Mucosa of gallbladder (tissue), 1 donor: ENCODE results near the gene ACKR3. TPM values are rescaled to one million over a fixed set of nuclear protein-coding genes. Genes with fewer than 3 reads are reported as not detected.
A peak's percentile ranks its signal among the peaks of the same experiment; 100 is the strongest.

Experiments
- DNase-seq: peaks from one replicate; pipeline ENCODE4 v3.0.0-alpha.2; 2020; ENCODE audit warnings: low spot score
- total RNA-seq: library from RNA; stranded (reverse); gene quantifications from one replicate; pipeline ENCODE4 v1.2.1, GENCODE V29; 2021
- donor health status: DM: no; HTN: no; CAD: no.

ACKR3 gene
- 12.0 TPM for total RNA-seq

DNA sequence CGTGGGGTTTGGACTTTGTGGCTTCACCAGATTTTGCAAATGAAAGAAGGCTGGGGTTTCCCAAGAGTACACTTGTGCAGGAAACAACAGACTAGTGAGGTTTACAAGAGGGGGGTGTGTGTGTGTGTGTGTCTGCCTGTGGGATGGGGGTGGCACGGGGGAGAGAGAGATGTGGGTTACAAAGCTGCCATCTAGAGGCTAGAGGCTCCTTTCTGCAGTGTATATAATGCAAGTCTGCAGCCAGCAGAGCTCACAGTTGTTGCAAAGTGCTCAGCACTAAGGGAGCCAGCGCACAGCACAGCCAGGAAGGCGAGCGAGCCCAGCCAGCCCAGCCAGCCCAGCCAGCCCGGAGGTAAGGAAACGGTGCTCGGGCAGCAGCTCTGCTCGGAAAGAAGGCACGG, at the start of gene ACKR3:
ACKR3 (plus strand) TSS at position 253 of the 401 bp plus-strand sequence. CDS start 10,641 bp downstream, outside the sequence.
- DNase-seq: peak; percentile 84

DNA sequence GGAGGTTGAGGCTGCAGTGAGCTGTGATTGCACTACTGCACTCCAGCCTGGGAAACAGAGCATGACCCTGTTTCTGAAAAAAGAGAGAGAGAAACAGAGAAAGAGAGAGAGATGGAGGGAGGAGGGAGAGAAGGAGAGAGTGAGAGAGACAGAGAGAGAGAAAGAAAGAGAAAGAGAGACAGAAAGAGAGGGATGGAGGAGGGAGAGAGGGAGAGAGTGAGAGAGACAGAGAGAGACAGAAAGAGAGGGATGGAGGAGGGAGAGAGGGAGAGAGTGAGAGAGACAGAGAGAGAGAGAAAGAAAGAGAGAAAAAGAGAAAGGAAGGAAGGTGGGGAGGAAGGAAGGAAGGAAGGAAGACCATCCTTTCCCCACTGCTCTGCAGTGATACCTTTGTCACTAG, 48.1 kb upstream of the ACKR3 start:
- no peak for DNase-seq

DNA sequence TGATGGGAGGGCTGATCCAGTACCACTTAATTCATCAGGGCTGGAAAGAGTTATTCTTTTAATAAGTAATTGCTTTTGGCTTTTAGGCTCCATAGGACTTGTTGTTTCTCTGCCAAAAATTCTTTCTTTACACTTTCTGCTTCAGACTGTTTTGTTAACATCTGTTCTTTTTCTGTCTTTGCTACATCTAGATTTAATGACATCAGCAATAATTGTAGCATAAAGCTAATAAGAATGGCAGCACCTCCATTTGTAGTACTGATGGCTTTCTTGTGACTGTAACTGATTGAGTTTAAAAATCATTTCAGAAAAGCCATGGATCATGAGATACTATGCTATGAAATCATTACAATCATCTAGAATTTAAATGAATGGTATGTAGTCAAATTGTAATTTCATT, 46.4 kb upstream of the ACKR3 start:
- DNase-seq: no peak

DNA sequence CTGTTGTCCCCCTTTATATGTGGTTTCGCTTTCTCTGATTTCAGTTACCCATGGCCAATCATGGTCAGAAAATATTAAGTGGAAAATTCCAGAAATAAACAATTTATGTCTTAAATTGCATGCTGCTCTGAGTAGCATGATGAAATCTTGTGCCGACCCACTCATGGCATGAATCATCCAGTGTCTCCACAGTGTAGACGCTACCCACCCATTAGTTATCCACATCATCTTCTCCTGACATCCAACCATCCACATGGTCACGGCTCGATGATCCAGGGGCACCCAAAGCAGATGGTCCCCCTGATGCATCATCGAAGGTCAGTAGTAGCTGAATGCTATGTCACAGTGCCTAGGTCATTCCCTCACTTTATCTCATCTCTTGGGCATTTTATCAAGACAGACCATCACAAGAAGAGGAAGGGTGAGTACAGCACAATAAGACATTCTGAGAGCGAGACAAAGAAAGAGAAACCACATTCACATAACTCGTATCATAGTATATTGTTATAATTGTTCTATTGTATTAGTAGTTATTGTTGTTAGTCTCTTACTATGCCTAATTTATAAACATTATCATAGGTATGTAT, 44.1 kb upstream of the ACKR3 start:
- DNase-seq: no peak

DNA sequence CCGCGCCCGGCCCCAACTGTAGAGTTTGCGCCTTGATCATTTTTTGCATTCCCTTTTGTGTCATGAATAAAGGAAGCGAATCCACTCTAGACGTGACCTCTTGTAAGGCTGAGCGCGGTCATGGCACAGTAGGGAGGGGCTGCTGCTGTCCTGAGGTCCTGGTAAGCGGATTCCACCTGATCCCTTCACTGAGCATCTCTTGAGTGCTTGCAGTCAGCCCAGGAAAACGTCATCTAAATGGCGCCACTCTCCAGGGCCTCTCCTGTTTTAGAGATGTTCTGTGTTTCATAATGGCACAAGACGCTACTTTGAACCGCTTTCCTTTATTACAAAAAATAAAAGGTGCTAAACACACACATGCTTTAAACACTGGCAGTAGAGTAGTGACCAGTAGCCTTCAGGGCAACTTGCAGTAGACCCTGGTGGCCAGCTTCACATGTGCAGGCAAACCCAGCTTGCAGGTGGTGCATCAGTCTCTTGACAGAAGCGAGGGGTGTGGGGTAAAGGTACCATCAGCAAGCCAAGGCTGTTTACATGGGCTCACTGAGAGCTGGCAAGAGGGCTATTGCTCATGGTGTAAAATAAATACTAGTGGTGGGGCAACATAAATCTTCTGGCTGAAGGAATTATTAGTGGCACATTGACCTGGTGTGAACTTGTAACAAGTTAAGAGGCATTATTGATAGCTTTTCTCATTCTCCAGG, 43.0 kb upstream of the ACKR3 start:
- no peak for DNase-seq

DNA sequence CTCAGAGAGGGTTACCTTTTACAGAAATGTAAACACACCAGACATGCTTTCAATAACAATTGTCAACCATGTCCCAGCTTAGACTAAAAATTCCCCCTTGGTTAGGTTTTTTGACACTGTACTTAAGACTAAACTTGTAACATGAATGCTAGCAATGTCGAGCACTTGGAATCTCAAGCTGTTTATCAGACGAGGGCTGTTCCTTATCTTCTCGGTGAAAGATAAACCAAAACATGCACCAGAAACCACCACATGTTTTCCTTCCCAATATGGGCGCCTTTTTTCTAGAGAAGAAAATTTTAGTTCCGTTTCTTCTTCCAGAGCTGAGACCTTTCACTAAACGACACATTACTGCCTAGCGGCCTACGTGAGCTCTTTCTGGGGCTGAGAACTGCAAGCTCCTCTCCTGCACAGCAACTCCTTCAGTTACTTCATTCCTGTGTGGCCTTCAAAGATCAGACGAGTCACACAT, 42.4 kb upstream of the ACKR3 start:
- no peak for DNase-seq

DNA sequence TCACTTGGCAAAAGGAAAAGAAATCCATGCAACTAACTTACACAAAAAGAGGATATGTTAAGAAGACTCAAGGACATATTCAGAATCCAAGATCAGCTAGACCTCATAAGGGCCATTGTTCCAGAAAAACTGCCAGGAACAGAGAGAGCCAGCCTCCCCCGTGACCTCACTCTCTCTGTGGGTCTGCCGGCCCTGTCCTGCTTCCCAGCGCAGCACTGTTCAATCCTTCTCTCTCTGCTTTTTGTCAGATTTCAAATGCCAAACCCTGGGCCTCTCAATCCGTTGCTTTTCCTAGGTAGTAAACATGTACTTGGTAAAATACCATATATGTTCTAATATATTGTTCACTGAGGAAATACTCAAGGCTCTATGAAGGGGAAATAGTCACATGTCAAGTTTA, 40.0 kb upstream of the ACKR3 start:
- no peak for DNase-seq

DNA sequence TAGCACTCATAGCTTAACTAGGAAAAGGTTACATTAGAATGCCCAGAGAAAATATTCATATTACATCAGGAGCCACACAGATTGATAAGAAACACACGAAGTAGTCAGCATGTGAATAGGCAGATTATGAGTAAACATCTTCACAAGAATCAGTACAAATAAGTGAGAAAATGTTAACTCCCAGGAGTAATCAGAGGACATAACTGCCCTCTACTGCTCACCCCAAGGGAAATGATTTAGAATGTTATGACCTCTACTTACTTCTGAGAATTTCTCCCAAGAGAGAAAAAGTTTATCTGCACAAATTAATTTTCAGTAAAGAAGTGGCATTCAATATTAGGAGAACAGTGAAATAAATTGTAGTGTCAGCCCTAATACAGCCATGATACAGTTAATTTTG, 39.1 kb upstream of the ACKR3 start:
- no peak for DNase-seq

DNA sequence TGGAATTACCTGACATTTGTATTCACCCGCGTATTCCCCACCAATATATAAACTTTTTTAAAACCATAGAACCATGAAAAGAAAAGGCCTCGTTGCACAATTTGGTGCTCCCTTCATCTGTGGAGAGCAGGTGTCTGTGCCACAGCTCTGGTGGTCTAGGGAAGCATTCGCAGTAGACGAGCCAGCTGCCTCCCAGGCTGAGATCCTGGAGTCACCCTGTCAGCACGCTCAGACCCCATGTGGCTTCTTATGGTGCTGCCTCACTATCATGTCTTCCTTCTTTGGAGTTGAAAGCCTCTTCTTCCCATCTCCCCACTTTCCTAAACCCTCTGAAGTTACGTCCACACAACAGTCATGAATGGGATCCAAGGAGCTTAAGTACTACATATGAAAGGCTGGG, 38.4 kb upstream of the ACKR3 start:
- DNase-seq: no peak

DNA sequence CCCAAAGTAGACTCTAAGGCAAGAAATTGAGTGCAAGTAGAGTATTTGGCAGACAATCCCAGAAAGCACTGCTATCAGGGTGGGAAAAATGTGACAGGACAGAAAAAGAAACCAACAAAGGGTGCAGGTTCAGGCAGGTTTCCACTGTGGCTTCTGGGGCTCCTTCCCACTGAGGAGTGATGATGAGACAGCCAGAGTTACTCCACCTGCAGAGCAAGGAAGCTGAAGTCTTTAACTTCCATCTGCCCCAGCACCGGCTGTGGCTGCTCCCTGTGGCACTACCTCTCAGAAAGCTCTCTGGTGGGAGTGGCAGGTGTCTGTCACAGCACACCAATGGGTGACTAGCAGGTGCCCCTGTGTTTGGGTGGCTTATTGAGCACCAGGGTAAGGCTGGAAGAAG, 37.6 kb upstream of the ACKR3 start:
- no peak for DNase-seq

DNA sequence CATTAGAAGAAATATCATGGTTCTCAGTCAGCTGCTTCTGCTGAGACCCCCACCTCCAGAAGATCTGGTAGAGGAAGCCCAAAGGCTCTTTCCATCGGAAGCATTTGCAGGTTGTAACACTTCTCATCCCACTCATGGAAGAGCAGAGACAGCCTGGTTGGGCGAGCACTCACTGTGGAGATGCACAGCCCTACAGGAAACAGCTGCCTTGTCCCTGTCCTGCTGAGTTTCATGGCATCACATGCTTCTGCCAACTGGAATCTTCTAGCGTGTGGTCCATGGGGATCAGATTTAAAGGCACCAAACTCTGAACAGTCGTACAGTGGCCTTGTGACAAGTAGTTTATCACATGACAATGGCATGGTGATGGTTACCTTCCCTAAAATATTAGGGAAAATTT, 36.3 kb upstream of the ACKR3 start:
- no peak for DNase-seq

DNA sequence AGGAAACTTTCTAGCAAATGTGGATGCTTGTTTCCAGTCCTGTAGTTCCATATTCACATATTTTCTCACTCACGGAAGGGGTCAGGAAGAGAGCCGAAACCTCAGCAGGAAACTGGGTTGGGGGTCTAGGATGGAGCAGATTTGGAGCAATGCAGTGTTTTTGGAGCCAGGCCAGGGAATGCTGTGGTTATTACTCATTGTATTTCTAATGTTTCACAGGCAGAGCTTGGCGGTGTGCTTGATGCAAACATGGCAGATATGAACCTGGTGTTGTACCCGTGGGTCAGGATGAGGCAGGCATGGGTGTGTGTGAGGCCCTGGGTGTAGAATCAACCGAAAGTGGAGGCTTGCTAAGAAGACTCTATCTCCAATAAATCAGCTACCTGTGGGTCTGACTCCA, 34.6 kb upstream of the ACKR3 start:
- no peak for DNase-seq

DNA sequence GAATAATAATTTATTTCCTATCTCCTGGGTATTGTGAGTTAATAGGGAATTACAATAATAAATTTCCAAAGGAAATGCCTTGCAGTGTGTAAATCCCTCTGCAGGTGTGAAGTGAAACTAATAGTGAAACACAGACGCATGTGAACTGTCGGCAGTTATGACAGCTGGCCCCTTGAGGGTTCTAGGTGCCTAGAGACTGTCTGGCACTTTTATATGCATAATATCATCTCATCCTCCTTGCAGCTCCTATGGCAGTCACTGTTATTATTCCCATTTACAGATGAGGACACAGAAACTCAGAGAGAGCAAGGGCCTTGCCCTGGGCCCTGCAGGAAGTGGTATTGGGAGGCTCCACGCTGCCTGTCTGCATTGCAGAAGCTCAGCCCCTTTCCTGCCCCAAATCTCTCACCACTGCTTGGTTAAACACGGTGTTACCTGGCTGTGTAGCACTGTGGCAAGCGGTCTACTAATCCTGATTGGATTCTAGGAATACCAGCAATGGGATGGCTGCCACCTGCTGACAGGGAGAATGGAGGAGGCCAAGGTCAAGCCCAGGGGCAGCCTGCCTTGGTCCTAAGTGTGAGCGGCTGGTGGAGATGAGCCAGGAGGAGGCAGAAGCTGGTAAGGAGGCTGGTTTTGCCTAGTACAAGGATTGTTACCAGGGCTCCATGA, 32.8 kb upstream of the ACKR3 start:
- no peak for DNase-seq

DNA sequence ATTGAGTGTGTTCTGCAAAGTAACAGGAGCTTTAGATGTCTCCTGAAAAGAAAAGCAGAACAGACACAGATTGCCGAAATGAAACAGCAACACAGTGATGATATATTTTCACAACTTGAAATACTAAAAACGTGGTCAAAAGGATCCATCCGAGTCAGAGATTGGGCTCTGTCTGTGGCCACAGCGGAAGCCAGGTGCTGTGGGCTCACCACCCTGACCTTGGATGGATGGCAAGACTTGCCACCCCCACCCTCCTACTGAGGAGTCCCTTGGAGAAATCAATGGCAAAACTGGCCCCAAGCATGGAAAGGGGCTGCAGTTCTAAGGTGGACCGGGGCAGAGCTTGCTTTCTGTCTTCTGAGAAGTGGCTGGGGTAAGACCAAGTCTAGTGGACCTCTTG, 31.4 kb upstream of the ACKR3 start:
- no peak for DNase-seq

DNA sequence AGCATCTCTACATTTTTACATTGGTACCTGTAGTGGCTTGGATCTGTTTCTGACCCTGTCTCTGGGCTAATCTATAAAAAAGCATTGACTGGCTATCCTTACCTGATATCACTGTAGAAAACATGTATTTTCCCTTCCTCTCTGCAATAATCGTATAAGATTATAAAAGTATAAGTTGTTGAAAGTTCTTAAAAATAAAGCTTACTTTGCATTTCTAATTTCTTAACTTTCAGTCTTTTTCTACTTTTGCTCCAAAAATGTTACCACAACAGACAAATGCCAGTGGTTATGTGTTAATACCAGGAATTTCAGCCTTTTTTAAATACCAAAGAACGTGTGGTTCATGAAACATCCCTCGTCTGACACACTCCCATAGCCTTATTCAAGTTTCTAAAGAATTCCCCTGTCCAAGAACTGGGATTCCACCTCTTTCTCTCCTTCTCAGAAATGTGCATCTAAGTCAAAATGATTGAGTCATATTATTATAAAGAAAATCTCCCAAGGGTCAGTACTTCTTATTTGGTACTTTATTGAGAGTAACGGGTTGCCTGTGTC, 28.5 kb upstream of the ACKR3 start:
- DNase-seq: no peak

DNA sequence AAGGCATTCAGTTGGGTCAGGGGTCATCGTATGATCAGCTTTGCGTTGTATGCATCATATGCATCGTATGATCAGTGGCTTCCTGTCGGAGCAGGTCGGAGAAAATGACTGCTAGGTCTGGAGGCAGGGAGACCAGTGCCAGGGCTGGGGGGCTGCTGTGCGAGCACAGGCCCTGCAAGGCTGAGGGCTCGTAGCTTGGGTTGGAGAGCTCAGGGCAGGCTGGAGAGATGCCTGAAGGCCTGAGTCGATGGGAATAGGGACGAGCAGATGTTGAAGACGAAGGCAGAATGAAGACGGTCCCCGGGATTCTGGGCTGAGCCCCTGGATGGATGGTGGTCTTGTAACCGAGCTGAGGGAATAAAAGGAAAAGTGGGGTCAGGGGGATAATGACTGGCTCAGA, 25.3 kb upstream of the ACKR3 start:
- DNase-seq: no peak

DNA sequence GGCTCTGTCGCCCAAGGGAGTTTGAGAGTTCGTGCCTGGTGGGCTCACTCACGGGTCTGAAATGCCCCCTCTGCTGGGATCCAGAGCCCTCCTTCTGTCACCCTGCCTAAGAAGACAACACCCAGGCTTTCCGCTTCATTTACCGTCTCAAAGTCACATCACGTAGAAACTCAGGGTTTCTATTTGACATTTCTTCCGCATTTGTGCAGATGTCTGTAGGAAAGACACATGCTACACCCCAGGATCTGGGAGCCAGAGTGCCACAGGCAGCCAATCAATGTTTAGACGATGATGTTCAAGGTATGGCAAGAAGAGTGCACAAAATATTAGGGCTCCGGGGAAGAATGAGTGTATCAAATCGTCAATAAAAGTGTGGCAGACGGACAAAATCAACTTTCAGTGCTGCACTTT, 24.4 kb upstream of the ACKR3 start:
- no peak for DNase-seq

DNA sequence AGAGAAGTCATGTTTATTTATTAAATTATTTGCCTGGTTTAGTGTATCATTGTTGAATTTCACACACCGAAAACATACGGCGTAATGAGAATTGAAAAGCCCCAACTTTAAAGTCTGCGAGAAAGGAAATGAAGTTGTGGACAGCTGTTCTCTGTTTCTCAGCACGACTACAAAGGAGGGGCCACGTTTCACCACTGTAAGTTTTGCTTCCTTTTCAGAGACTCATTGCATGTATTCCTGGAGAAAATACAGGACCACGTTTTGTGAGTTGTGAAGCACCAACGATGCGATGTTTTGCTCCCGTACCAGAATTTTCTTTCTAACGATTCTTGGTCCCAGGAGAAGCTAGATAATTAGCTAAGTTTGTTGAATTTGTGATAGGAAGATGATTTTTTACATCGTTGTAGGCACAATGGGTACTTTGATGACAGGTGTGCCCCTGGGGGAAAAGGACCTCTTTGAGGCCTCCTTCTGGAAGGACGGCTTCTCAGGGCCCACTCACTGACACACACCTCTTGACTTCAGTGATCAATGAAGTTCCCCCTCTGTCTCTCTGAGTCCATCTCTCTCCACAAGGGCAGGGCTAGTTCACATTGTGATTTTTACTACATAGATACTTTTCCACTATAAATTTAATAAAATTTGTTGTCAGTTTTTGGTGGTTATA, 23.7 kb upstream of the ACKR3 start:
- DNase-seq: no peak

DNA sequence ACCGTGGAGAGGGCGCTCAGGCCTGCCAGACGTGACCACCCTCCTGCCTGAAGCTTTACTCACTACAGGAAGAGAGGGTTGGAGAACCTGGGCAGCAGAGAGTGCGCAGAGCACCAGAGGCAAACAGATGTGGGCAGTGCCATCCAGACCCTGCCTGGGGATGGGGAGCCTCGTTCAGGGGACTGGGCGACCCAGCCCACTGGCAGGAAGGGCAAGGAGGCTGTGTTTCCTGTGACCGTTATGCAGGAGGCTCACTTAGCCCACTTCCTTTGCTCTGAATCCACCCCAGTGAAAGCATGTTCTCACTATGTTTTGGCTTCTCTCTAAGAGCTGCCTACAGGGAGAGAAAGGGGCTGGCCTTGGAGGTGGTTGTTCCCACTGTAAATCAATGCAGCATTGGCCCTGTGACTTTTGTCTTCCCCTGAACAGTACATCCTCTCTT, 23.0 kb upstream of the ACKR3 start:
- no peak for DNase-seq

DNA sequence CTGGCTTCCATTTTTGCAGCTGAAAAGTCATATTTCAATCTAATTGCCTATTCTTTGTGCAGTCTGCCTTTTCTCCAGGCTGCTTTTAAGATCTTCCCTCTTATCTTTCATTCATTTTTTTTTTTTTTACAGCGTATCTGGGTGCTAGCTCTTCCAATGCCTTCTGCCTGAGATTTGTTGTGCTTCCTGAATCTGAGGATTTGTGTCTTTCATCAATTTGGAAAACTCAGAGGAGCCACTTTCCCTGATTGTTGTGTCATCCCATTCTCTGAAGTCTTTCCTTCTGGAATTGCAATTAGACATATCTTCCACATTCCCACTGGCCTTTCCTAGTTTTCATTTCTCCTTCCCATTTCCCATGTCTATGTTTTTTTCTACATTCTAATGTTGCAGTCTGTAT, 21.9 kb upstream of the ACKR3 start:
- DNase-seq: no peak

DNA sequence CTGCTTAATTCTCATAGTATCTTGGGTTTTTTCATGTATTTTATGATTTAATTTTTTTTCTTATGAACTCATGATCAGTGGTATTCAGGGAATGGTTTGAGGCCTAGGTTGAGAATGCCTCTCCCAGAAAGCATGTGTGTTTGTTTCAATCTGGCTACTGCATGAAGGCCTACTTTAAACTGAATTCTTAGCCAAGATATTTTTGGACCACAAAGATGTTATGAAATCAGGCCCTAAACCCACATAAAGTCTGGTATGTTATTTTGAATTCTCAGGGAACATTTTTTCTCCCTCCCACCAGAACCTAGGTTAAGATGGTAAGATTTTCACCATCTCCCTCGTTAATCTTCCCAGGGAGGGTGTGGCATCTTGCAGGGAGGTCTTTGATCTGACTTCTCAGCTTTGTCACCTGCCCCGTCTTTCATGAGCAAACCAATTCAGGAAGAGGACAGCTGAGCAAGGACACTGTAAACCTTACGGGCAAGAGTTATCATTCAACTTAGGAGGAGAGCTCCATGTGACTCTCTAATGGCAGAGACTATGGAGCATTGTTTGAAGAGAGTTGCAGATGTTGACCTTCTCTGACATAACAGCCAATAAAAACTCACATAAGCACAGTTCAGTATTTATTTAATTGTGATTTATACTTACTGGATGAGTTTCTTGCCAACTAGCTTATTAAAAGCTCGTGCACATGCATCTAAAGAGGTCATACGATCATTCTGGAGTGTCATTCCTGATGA, 21.3 kb upstream of the ACKR3 start:
- no peak for DNase-seq

DNA sequence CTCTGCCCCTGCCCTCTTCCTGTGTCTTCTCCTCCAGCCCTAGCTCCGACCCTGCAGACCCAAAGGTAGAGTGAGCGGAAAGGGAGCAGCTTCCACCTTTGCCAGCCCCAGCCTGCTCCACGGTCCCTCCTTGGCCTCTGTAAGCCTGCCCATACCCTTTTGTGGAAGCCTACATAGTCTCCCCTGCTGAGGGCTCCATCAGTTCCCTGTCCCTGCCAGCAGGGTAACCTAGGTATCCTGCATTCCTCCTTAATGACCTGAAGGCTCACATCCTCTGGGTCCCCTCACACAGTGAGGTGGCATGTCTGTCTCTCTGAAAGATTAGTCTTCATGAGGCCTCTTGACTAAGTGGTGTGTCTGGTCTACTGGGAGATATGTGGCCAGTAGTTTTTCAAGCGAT, 20.5 kb upstream of the ACKR3 start:
- no peak for DNase-seq
